Uterus (tissue), 4 donors: ENCODE data around the gene MET. TPM values are rescaled to one million over a fixed set of nuclear protein-coding genes. Genes with fewer than 3 reads are reported as not detected.
"Not testable (repeated sequence)": the region's sequence is repeated elsewhere in the genome, so short reads cannot be mapped to it uniquely, and the experiment has no call there.

Experiments
- DNase-seq, 2 donors: peaks; one replicate each; pipeline ENCODE4 v3.0.0-alpha.2; 2019 to 2020
- H3K27ac ChIP-seq, 2 donors: fragments of 200-600 bp; sonication (generic); 1 replicate in 1 of 2; 2 replicates in 1 of 2; pipeline ENCODE4 v1.5.1; 2016 to 2018
- H3K27me3 ChIP-seq, 2 donors: fragments of 200-600 bp; sonication (generic); one replicate each; pipeline ENCODE4 v1.5.1; 2018 to 2019; ENCODE audit warnings: control low read depth in 1 of 2
- H3K36me3 ChIP-seq, 2 donors: fragments of 200-600 bp; sonication (generic); one replicate each; pipeline ENCODE4 v1.5.1; 2019; ENCODE audit warnings: control low read depth in 1 of 2
- H3K4me1 ChIP-seq, 2 donors: fragments of 200-600 bp; sonication (generic); one replicate each; pipeline ENCODE4 v1.5.1; 2018 to 2019; ENCODE audit warnings: control low read depth in 1 of 2
- H3K4me3 ChIP-seq, 2 donors: fragments of 200-600 bp; sonication (generic); 1 replicate in 1 of 2; 2 replicates in 1 of 2; pipeline ENCODE4 v1.5.1; 2018 to 2019; ENCODE audit warnings: mild to moderate bottlenecking in 1 of 2
- H3K9me3 ChIP-seq, 2 donors: fragments of 200-600 bp; sonication (generic); one replicate each; pipeline ENCODE4 v1.5.1; 2019; ENCODE audit warnings: control low read depth in 1 of 2
- CTCF ChIP-seq, 4 experiments: fragments of 200-600 bp in 2 of 4; fragments of 450-650 bp in 2 of 4; sonication (generic) in 2 of 4; IDR thresholded peaks; one replicate each; pipeline ENCODE4 v1.5.1; 2016 to 2019; ENCODE audit warnings: antibody characterized with exemption in 4 of 4, mild to moderate bottlenecking in 2 of 4, moderate library complexity in 1 of 4
- POLR2A ChIP-seq, 2 donors: fragments of 450-650 bp; IDR thresholded peaks; one replicate each; pipeline ENCODE4 v1.6.1; 2016; ENCODE audit warnings: antibody characterized with exemption in 2 of 2, mild to moderate bottlenecking in 1 of 2, moderate library complexity in 1 of 2
- intact Hi-C: fragments of 100-400 bp; cut with DNase I; formaldehyde crosslinking; loops from one replicate; pipeline ENCODE4 v1.15.1; 2023; ENCODE audit warnings: low total_unique reads
- total RNA-seq, 4 donors: library from RNA; depleted of rRNA in 3 of 4; stranded (reverse); fragments of >200 nt in 3 of 4; gene quantifications; one replicate each; pipeline versions ENCODE4 v1.1.0 to v1.2.4, GENCODE V29; 2014 to 2023
- donor health status: DM: yes; HTN: yes; CAD: no.

Gene MET
- total RNA-seq, 4 donors from 2014 or later = 13.8 to 37.2 (median 35.6) TPM

GRCh38 chr7:116652793-116653192, 19.2 kb upstream of the MET start:
- intact Hi-C loops = no loop called here
- Histone ChIP-seq H3K4me3 (no peak overlapping the region), H3K27me3 (no peaks in the 10 kb centered on the region), H3K27ac (no peak overlapping the region), H3K36me3 (no peaks in the 10 kb centered on the region), H3K4me1 (no peaks in the 10 kb centered on the region), H3K9me3 (no peaks in the 10 kb centered on the region)
- no peak for DNase-seq
- TF ChIP-seq CTCF (IDR thresholded peaks at IDR 0.05) (no peak), POLR2A (IDR thresholded peaks at IDR 0.05) (no peak)

DNA sequence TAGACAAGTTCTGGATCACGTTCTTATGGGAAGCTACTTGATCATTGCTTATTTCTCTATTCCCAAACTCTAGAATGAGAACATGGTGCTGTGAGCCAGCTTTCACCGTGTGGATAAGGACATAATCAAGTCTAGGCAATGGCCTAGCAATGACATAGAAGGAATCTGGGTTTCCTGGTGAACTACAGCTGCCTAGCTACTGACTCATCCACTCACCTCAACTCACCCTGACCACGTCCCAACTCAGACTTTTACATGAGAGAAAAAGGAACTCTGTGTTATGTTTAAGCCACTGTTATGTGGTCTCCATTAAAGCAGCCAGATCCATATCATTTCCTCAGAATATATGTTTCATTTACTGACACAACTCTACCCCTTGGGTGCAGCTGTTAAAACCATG, 18.8 kb upstream of the MET start:
- no peak for TF ChIP-seq POLR2A (IDR thresholded peaks at IDR 0.05)
- no peak for TF ChIP-seq CTCF (IDR thresholded peaks at IDR 0.05)
- DNase-seq = no peak
- Histone ChIP-seq H3K36me3 (no peaks in the 10 kb centered on the region), H3K27ac (no peak overlapping the region), H3K27me3 (no peaks in the 10 kb centered on the region), H3K9me3 (no peaks in the 10 kb centered on the region), H3K4me3 (no peak overlapping the region), H3K4me1 (no peaks in the 10 kb centered on the region)
- intact Hi-C loops = no loop called here

DNA sequence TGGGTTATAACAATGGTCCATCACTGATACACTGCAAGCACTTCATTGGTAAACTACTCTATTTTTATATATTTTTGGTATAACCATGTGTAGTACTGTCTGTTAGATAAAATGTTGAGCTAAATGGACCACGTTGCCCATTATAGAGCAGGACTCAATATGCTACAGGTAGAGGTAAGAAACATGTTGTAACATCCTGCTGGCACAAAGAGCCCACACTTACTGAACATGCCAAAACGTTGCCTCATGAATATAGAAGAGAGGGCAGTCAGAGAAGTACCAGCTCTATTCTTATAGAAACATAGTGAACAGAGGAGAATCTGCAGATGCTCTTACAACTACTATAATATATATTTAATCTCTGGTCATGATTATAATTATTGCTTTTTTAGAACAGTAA, 18.4 kb upstream of the MET start:
- Histone ChIP-seq H3K9me3 (no peaks in the 10 kb centered on the region), H3K27me3 (no peaks in the 10 kb centered on the region), H3K4me1 (no peaks in the 10 kb centered on the region), H3K27ac (no peak overlapping the region), H3K4me3 (no peak overlapping the region), H3K36me3 (no peaks in the 10 kb centered on the region)
- no peak for DNase-seq
- TF ChIP-seq CTCF (IDR thresholded peaks at IDR 0.05) = no peak
- no peak for TF ChIP-seq POLR2A (IDR thresholded peaks at IDR 0.05)
- intact Hi-C loops = no loop called here

DNA sequence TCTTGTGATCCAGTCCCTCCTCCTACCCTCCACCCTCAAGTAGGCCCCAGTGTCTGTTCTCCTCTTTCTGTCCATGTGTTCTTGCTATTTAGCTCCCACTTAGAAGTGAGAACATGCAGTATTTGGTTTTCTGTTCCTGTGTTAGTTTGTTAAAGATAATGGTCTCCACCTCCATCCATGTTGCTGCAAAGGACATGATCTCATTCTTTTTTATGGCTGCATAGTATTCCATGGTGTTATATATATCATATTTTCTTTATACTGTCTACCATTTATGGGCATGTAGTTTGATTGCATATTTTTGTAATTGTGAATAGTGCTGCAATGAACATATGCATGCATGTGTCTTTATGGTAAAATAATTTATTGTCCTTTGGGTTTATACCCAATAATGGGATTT, 12.7 kb upstream of the MET start:
- intact Hi-C loops, H3K9me3 ChIP-seq, H3K27me3 ChIP-seq, H3K36me3 ChIP-seq, H3K4me1 ChIP-seq, DNase-seq, H3K4me3 ChIP-seq, H3K27ac ChIP-seq: not testable (repeated sequence)

DNA sequence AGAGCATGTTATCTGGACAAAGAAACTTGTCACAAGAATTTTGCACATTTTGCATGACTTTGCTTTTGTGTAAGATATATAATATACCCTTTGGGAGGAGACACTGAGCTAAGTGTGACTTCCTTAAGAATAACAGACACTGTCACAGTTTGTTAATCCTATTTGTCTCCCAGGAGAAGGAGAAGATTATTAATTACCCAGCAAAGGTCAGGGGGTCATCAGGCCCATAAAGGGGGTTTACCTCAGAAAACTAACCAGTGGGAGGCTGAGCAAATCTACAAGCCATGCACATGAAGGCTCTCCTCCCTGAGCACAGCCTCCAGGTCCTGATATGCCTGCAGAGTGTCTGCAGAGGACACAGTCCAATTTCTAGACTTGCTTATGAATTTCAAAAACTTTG, 10.1 kb upstream of the MET start:
- no peaks in the 10 kb centered on the region for H3K9me3 ChIP-seq

GRCh38 chr7:116663744-116664143, 8.3 kb upstream of the MET start:
- Histone ChIP-seq H3K4me1 (no peaks in the 10 kb centered on the region), H3K4me3 (no peak overlapping the region), H3K36me3 (no peaks in the 10 kb centered on the region), H3K27me3 (no peaks in the 10 kb centered on the region), H3K9me3 (no peaks in the 10 kb centered on the region), H3K27ac (no peak overlapping the region)
- intact Hi-C loops = no loop called here
- no peak for TF ChIP-seq CTCF (IDR thresholded peaks at IDR 0.05)
- no peak for TF ChIP-seq POLR2A (IDR thresholded peaks at IDR 0.05)
- no peak for DNase-seq

More for the DNA sequence above, 10.1 kb upstream of the MET start:
- no peaks in the 10 kb centered on the region for H3K27me3 ChIP-seq
- no peak for DNase-seq
- H3K4me3 ChIP-seq = no peak overlapping the region
- intact Hi-C loops = no loop called here
- H3K27ac ChIP-seq = no peak overlapping the region
- no peaks in the 10 kb centered on the region for H3K4me1 ChIP-seq
- no peak for TF ChIP-seq POLR2A (IDR thresholded peaks at IDR 0.05)
- no peaks in the 10 kb centered on the region for H3K36me3 ChIP-seq
